IMR-90 (cell line): ENCODE measurements around the gene SLC25A22. TPM values are rescaled to one million over a fixed set of nuclear protein-coding genes. Genes with fewer than 3 reads are reported as not detected.

Source experiments
- ATAC-seq: fragments of 200-7000 bp; cut with Tn5 transposase; 2 replicates; pipeline ENCODE4 v1.9.1; 2020; ENCODE audit warnings: low read depth, mild to moderate bottlenecking, moderate library complexity
- BruUV-seq: library from RNA; stranded (reverse); fragments of 400-500 nt; replicated peaks from 2 replicates; lab custom pipeline; 2021; lab: Mats Ljungman, UMichigan
- CTCF ChIA-PET: fragments of 300-600 bp; formaldehyde crosslinking; extraction: SDS; loops from one replicate; lab custom pipeline; 2021; ENCODE audit warnings: antibody characterized with exemption; lab: Yijun Ruan, JAX
- POLR2A ChIA-PET: fragments of 300-600 bp; sonication (Branson Sonifier 250); formaldehyde crosslinking; loops from one replicate; lab custom pipeline; 2022; ENCODE audit warnings: antibody characterized with exemption; ENCODE audit not compliant: unreplicated experiment; lab: Charles Lee
- DNase-seq: peaks from one replicate; pipeline ENCODE4 v3.0.0; 2013
- H2AFZ ChIP-seq: replicated peaks from 2 replicates; pipeline ENCODE3; 2013; ENCODE audit warnings: low read length, mild to moderate bottlenecking; ENCODE audit not compliant: poor library complexity
- H2AK5ac ChIP-seq: 2 replicates; pipeline ENCODE4 v1.6.1; 2013; ENCODE audit warnings: low read depth, low read length, inconsistent platforms
- H2AK9ac ChIP-seq: replicated peaks from 2 replicates; pipeline ENCODE3; 2013; ENCODE audit warnings: mild to moderate bottlenecking, low read depth, low read length, moderate library complexity; ENCODE audit not compliant: poor library complexity
- H2BK120ac ChIP-seq: 2 replicates; pipeline ENCODE4 v1.6.1; 2013; ENCODE audit warnings: low read depth, low read length, inconsistent platforms
- H2BK15ac ChIP-seq: 3 replicates; pipeline ENCODE4 v1.6.1; 2013; ENCODE audit warnings: low read depth, low read length, inconsistent platforms
- H2BK20ac ChIP-seq: 2 replicates; pipeline ENCODE4 v1.6.1; 2013; ENCODE audit warnings: low read depth, mild to moderate bottlenecking, inconsistent platforms, low read length, moderate library complexity
- H2BK5ac ChIP-seq: 2 replicates; pipeline ENCODE4 v1.6.1; 2013; ENCODE audit warnings: mild to moderate bottlenecking, low read depth, low read length, inconsistent platforms; ENCODE audit not compliant: poor library complexity, severe bottlenecking
- H3K14ac ChIP-seq: replicated peaks from 2 replicates; pipeline ENCODE4 v1.6.1; 2013; ENCODE audit warnings: low read depth, low read length, inconsistent platforms
- H3K18ac ChIP-seq: 2 replicates; pipeline ENCODE4 v1.6.1; 2013; ENCODE audit warnings: low read depth, low read length, control low read depth
- H3K23ac ChIP-seq: 2 replicates; pipeline ENCODE4 v1.6.1; 2013; ENCODE audit warnings: low read depth, low read length, inconsistent platforms
- H3K27ac ChIP-seq: 2 replicates; pipeline ENCODE4 v1.5.1; 2013; ENCODE audit warnings: mild to moderate bottlenecking, control low read depth, low read length; ENCODE audit not compliant: insufficient read depth
- H3K27me3 ChIP-seq: 2 replicates; pipeline ENCODE4 v1.6.1; 2013; ENCODE audit warnings: low read length; ENCODE audit not compliant: control insufficient read depth, insufficient read depth
- H3K36me3 ChIP-seq: 2 replicates; pipeline ENCODE4 v1.6.1; 2013; ENCODE audit warnings: low read length, mixed read lengths; ENCODE audit not compliant: control insufficient read depth, insufficient read depth
- H3K4ac ChIP-seq: 2 replicates; pipeline ENCODE4 v1.6.1; 2013; ENCODE audit warnings: low read depth, low read length, inconsistent platforms
- H3K4me1 ChIP-seq: 2 replicates; pipeline ENCODE4 v1.6.1; 2013; ENCODE audit warnings: low read length, mixed read lengths; ENCODE audit not compliant: control insufficient read depth, insufficient read depth
- H3K4me2 ChIP-seq: 2 replicates; pipeline ENCODE4 v1.6.1; 2013; ENCODE audit warnings: low read depth, mild to moderate bottlenecking, control low read depth, low read length, moderate library complexity
- H3K4me3 ChIP-seq: 2 replicates; pipeline ENCODE4 v1.5.1; 2013; ENCODE audit warnings: low read depth, mild to moderate bottlenecking, control low read depth, low read length, moderate library complexity; ENCODE audit not compliant: insufficient read depth
- H3K56ac ChIP-seq: 2 replicates; pipeline ENCODE4 v1.6.1; 2013; ENCODE audit warnings: low read length, inconsistent platforms; ENCODE audit not compliant: insufficient read depth; ENCODE audit errors: extremely low read depth
- H3K79me1 ChIP-seq, 2 experiments: 2 replicates each; pipeline ENCODE4 v1.6.1; 2013; ENCODE audit warnings: low read length in 2 of 2, inconsistent platforms in 1 of 2, low read depth in 1 of 2
- H3K9ac ChIP-seq: 2 replicates; pipeline ENCODE4 v1.6.1; 2013; ENCODE audit warnings: low read depth, low read length, control low read depth
- H3K9me1 ChIP-seq: 2 replicates; pipeline ENCODE4 v1.6.1; 2013; ENCODE audit warnings: low read length, inconsistent platforms; ENCODE audit not compliant: insufficient read depth
- H3K9me3 ChIP-seq: 2 replicates; pipeline ENCODE4 v1.6.1; 2013; ENCODE audit warnings: low read length; ENCODE audit not compliant: control insufficient read depth, insufficient read depth
- H4K20me1 ChIP-seq: 2 replicates; pipeline ENCODE4 v1.6.1; 2013; ENCODE audit warnings: low read length, inconsistent platforms; ENCODE audit not compliant: insufficient read depth
- H4K5ac ChIP-seq: 2 replicates; pipeline ENCODE4 v1.6.1; 2013; ENCODE audit warnings: mild to moderate bottlenecking, low read depth, low read length, control low read depth
- H4K8ac ChIP-seq, 2 experiments: 2 replicates each; pipeline ENCODE4 v1.6.1; 2013; ENCODE audit warnings: low read depth in 2 of 2, low read length in 2 of 2, control low read depth in 1 of 2, inconsistent platforms in 1 of 2
- H4K91ac ChIP-seq: 2 replicates; pipeline ENCODE4 v1.6.1; 2013; ENCODE audit warnings: low read depth, low read length, inconsistent platforms; ENCODE audit not compliant: insufficient read depth
- CHD1 ChIP-seq: IDR thresholded peaks from 2 replicates; pipeline ENCODE4 v1.6.1; 2012; ENCODE audit warnings: low read depth, low read length, improper control_type of control experiment
- ELK1 ChIP-seq: fragments of 150-350 bp; IDR thresholded peaks from 2 replicates; pipeline ENCODE4 v1.6.1; 2016; ENCODE audit warnings: low read depth, mild to moderate bottlenecking, low read length, moderate library complexity, borderline replicate concordance
- MAZ ChIP-seq: IDR thresholded peaks from 2 replicates; pipeline ENCODE4 v1.6.1; 2012; ENCODE audit warnings: low read depth, mild to moderate bottlenecking, low read length, improper control_type of control experiment, moderate library complexity, borderline replicate concordance
- POLR2A ChIP-seq: IDR thresholded peaks from 2 replicates; pipeline ENCODE4 v1.6.1; 2012; ENCODE audit warnings: mild to moderate bottlenecking, low read depth, low read length
- SMC3 ChIP-seq: fragments of 150-350 bp; IDR thresholded peaks from 2 replicates; pipeline ENCODE4 v1.6.1; 2016; ENCODE audit warnings: low read depth, mild to moderate bottlenecking, antibody characterized with exemption, low read length, moderate library complexity
- WGBS, 2 experiments: methylation state at CpG; one replicate each; pipeline versions ENCODE4 v1.1.5 to v1.1.7; 2013; ENCODE audit warnings: missing lambda C conversion rate in 2 of 2; ENCODE audit not compliant: insufficient read length in 1 of 2; ENCODE audit errors: extremely low coverage in 2 of 2; 5-methylcytosine and 5-hydroxymethylcytosine counted together
- dilution Hi-C: fragments of 300-500 bp; cut with HindIII; formaldehyde crosslinking; loops from one replicate; pipeline ENCODE4 v1.14.3; 2018; ENCODE audit warnings: low sequenced_read_pairs; ENCODE audit not compliant: unreplicated experiment
- in situ Hi-C: fragments of 300-500 bp; cut with MboI; formaldehyde crosslinking; loops from 3 replicates; pipeline ENCODE4 v1.14.3; 2019; ENCODE audit warnings: low sequenced_read_pairs, inconsistent platforms, mixed read lengths
- intact Hi-C: fragments of 100-400 bp; cut with micrococcal nuclease; formaldehyde crosslinking; loops from 2 replicates; pipeline ENCODE4 v1.10.0; 2022
- polyA plus RNA-seq, 3 experiments: library from polyadenylated mRNA; depleted of rRNA; stranded (reverse); fragments of >200 nt; gene quantifications; 2 replicates each; pipeline ENCODE4 v1.2.3, GENCODE V29; 2012; ENCODE audit warnings: low replicate concordance in 1 of 3
- total RNA-seq: library from RNA; depleted of rRNA; stranded (reverse); fragments of >200 nt; gene quantifications from 2 replicates; pipeline ENCODE4 v1.2.3, GENCODE V29; 2012

The SLC25A22 gene
- total and polyA plus RNA-seq, 2 of the 4 experiments (the other 2 are of a cell fraction): 8.2 to 41.3 TPM

- peaks cover 6% of the 10 kb centered on the region; the same call in 1 of the 2 replicates for H3K9me1 ChIP-seq
- peak overlapping the region; percentile 20 to 88; a peak in 3 of 4 replicates for H4K8ac ChIP-seq
- H2AK5ac ChIP-seq: peak overlapping the region; percentile 92
- no TSS peak for BruUV-seq
- peaks cover 36% of the 10 kb centered on the region; the same call in 1 of the 2 replicates for H3K36me3 ChIP-seq
- H3K79me1 ChIP-seq: peaks cover 0 to 25% of the 10 kb centered on the region in 2 experiments; a peak in 3 of 4 replicates
- intact Hi-C loops: loop anchor here (1.0 kb wide), 1 partner anchor 13 kb away; the partner anchor contains the start of gene RPLP2
- H3K18ac ChIP-seq: peak overlapping the region; percentile 57
- peak overlapping the region; percentile 85 for H3K4ac ChIP-seq
- H2BK5ac ChIP-seq: peak overlapping the region; percentile 70
- 0 out of 2 replicates have a peak overlapping the region, but pooled peaks have one; percentile 35 for H2BK120ac ChIP-seq
- H3K4me1 ChIP-seq: peaks cover 10% of the 10 kb centered on the region
- peak overlapping the region; percentile 86 for H3K14ac ChIP-seq
- POLR2A ChIA-PET: no interaction called here
- H3K4me2 ChIP-seq: peak overlapping the region; percentile 96
- H3K9me3 ChIP-seq: no peaks in the 10 kb centered on the region
- peak overlapping the region; percentile 69 for H3K23ac ChIP-seq
- H3K56ac ChIP-seq: no peak overlapping the region; the same call in 1 of the 2 replicates
- peak overlapping the region; percentile 61 for H3K4me3 ChIP-seq
- DNase-seq (no peak), ATAC-seq (no peak; the same call in 1 of the 2 replicates)
- CTCF ChIA-PET: interaction anchor here (2.7 kb wide), 1 partner anchor 13 kb away, joined by 10 read pairs; no protein-coding TSS in a partner anchor
- peak overlapping the region; percentile 93 for H2AFZ ChIP-seq
- H3K9ac ChIP-seq: peak overlapping the region; percentile 84
- peak overlapping the region; percentile 95 for H2AK9ac ChIP-seq
- WGBS, 2 experiments: 26% methylated on average over 8 of the region's 18 CpGs; no CpG with 5 or more reads in 1 of the 2 experiments
- 0 out of 2 replicates have a peak, but pooled peaks have one; percentile 2 for TF ChIP-seq MAZ
- no peak for TF ChIP-seq ELK1
- TF ChIP-seq SMC3: no peak
- TF ChIP-seq CHD1: 0 out of 2 replicates have a peak, but pooled peaks have one; percentile 19
- peak; percentile 25; the same call in 1 of the 2 replicates for TF ChIP-seq POLR2A
- no peaks in the 10 kb centered on the region for H3K27me3 ChIP-seq
- H4K91ac ChIP-seq: peak overlapping the region; percentile 37
- no peak overlapping the region for H2BK20ac ChIP-seq
- H3K27ac ChIP-seq: peak overlapping the region; percentile 89
- dilution Hi-C loops: no loop called here
- H2BK15ac ChIP-seq: no peak overlapping the region
- in situ Hi-C loops: no loop called here
- peak overlapping the region; percentile 42 for H4K5ac ChIP-seq
- peaks cover 18% of the 10 kb centered on the region for H4K20me1 ChIP-seq
Measured at GRCh38 chr11:796565-797295, 1.4 kb downstream of the SLC25A22 start.
